ENCODE results near the gene FAM174B.

- no peak for TF ChIP-seq CTCF (IDR thresholded peaks at IDR 0.05)
- TF ChIP-seq POLR2A (IDR thresholded peaks at IDR 0.05): no peak
Measured at GRCh38 chr15:92571824-92572223, 83.8 kb downstream of the FAM174B start.

Measured in adrenal gland (tissue), 5 donors.